ENCODE results near the gene OPN4. TPM values are rescaled to one million over a fixed set of nuclear protein-coding genes. Genes with fewer than 3 reads are reported as not detected.

Gene OPN4
- total RNA-seq, 1 experiment from 2014 or later = not detected

DNA sequence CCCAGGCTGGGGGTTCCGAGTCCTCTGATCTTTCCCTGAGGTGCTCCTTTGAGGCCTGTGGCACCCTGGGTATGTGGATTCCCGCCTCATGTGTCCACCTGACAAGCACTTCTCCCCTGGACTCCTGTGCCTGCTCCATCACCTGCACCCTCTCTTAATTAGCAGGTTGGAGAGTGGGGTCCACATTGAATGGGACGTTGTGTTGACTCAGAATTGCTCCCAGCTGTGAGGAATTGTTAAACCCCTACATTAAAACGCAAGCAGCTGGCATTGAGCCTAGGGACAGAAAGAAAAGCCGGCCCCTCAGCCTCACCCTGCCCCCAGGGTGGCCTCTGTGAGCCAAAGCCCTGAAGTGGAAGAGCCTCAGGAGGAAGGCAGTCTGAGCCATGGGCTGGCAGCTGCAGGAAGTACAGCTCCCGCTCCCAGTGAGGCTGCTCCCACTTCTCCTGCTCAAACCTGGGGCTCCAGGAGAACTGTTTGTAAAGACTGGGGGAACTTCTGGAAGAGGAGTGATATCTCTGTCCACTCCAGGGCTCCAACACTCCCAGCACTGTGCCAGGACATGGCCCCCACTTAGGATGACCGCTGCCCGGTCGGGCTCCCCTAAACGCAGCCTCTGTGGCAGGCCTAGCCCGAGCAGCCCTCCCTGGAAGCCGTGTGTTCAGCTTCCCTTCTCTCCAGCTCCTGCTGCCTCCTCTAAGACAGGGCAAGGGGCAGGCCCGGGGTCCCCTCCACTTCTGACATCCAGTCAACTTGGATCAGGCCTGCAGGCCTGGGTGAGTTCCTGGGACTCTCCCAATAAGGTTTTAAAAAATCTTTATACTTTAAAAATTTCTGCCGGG is 1.8 kb upstream of the OPN4 start:
- Histone ChIP-seq H3K27me3 (ENCODE audit: control insufficient read depth, insufficient read depth, low read length) (no peaks in the 10 kb centered on the region), H3K4me3 (ENCODE audit: insufficient read depth, low read depth, low read length) (no peak overlapping the region), H3K36me3 (replicated peaks; ENCODE audit: control insufficient read depth, insufficient read depth, low read length) (no peaks in the 10 kb centered on the region)
- peak; percentile 73 for DNase-seq

DNA sequence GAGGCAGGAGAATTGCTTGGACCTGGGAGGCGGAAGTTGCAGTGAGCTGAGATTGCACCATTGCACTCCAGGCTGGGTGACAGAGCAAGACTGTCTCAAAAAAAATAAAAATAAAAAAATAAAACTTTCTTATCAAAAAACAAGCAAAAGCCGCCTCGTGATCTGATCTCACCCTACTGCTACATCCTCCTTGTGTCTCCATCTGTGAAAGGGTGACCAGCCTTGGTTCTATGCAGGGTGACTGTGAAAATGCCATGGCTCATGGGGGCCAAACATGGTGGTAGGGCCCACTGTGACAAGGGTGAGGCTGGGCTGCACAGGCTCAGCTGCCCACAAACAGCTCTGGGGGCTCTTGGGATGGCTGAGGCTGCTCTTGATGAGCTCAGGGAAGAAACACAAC is 968 bp upstream of the OPN4 start:
- DNase-seq = no peak
- Histone ChIP-seq H3K4me3 (ENCODE audit: insufficient read depth, low read depth, low read length) (no peak overlapping the region), H3K36me3 (replicated peaks; ENCODE audit: control insufficient read depth, insufficient read depth, low read length) (no peaks in the 10 kb centered on the region), H3K27me3 (ENCODE audit: control insufficient read depth, insufficient read depth, low read length) (no peaks in the 10 kb centered on the region)

DNA sequence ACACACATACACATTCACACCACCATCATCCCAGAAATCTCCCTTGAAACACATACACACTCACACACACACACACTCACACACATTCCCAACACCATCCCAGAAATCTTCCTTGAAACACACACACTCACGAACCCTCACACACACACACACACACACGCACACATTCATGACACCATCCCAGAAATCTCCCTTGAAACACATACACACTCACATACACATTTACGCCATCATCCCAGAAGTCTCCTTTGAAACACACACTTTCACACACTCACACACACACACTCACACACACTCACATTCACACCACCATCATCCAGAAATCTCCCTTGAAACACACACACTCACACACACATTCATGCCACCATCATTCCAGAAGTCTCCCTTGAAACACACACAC is 360 bp upstream of the OPN4 start:
- DNase-seq = no peak
- H3K4me3 ChIP-seq (ENCODE audit: insufficient read depth, low read depth, low read length) = no peak overlapping the region
- no peaks in the 10 kb centered on the region for H3K27me3 ChIP-seq (ENCODE audit: control insufficient read depth, insufficient read depth, low read length)
- no peaks in the 10 kb centered on the region for H3K36me3 ChIP-seq (replicated peaks; ENCODE audit: control insufficient read depth, insufficient read depth, low read length)

DNA sequence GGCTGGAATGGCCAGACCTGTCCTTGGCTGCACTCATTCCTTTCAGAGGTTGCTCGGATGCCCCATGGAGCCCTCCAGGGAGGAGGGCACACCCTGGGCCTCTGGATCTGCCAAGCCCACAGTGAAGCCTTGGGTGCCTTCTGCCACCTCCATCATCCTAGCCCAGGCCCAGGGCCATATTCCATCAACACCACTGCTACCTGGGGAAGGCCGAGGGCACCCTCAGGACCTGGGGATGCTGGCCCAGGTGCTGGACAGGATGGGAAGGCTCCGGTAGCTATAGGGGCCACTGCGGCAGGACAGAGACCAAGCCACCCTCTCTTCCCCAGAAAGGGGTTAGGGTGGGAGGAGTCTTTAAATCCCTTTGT is 810 bp downstream of the OPN4 start:
- Histone ChIP-seq H3K4me3 (ENCODE audit: insufficient read depth, low read depth, low read length) (no peak overlapping the region), H3K27me3 (ENCODE audit: control insufficient read depth, insufficient read depth, low read length) (no peaks in the 10 kb centered on the region), H3K36me3 (replicated peaks; ENCODE audit: control insufficient read depth, insufficient read depth, low read length) (no peaks in the 10 kb centered on the region)
- peak; percentile 38 for DNase-seq

DNA sequence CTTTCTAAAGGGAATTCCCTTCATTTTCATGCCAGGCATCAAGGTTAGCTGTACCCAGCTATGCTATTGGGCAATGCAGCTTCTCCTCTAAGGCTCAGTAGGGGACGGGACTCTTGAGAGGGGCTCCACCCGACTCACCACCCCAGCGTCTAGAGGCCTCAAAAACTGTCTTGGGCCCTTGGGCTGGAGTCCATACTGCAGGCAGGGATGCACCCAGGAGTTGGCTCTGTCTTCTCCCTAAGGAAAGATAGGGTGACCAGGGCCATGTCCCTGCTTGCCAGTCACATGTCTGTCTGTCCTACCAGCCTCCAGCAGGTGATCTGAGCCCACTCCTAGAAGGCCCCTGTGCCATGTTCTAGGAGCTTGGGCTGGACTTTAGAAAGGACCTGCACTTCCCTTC is 1.2 kb downstream of the OPN4 start:
- peak; percentile 32 for DNase-seq
- no peak overlapping the region for H3K4me3 ChIP-seq (ENCODE audit: insufficient read depth, low read depth, low read length)
- H3K27me3 ChIP-seq (ENCODE audit: control insufficient read depth, insufficient read depth, low read length) = no peaks in the 10 kb centered on the region
- no peaks in the 10 kb centered on the region for H3K36me3 ChIP-seq (replicated peaks; ENCODE audit: control insufficient read depth, insufficient read depth, low read length)

DNA sequence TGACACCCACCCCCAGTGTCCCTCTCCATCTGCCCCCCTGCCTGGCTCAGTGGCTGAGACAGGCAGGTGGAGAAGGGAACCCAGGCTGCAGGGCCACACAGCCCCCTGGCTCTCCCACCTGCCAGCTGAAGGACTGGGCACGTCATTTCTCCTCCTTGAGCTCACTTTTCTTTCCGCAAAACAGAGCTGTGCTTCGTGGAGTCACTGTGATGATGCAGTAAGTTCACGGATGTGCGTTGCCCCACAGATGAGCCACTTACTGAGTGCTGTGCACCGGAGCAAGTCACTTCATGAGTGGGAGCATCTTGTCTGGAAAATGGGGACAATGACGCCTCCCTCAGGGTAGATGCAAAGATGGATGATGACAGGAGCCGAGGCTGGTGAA is 2.7 kb downstream of the OPN4 start:
- Histone ChIP-seq H3K4me3 (ENCODE audit: insufficient read depth, low read depth, low read length) (no peak overlapping the region), H3K36me3 (replicated peaks; ENCODE audit: control insufficient read depth, insufficient read depth, low read length) (no peaks in the 10 kb centered on the region), H3K27me3 (ENCODE audit: control insufficient read depth, insufficient read depth, low read length) (no peaks in the 10 kb centered on the region)
- DNase-seq = peak; percentile 25

DNA sequence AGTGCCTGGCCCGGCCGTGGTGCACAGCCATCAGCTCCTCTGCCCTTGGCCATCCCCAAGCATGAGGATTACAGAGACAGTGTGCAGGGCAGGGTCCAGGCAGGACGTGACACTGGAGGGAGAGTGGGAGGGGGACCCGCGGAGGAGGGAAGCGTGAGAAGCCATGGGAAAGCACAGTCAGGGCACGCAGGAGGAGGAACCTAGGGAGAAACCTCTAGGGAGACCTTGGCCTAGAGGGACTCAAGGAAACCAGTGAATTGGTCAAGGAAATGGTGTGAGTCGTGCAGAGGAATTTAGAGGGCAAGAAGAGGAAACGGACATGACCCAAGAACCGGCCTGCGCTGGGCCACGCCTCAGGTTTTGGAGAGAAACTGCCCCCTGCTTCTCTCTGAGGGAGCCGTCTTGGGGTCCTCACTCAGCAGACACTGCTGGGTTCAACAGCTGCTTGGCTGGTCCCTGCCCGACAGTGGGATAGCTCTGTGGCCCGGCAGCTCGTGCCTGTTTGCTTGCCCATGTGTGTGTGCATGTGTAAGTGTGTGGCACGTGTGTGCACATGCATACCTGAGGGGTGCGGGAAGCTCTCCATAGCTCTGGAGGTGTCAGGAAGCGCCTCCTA is 3.2 kb downstream of the OPN4 start:
- DNase-seq = peak; percentile 32
- Histone ChIP-seq H3K4me3 (ENCODE audit: insufficient read depth, low read depth, low read length) (no peak overlapping the region), H3K36me3 (replicated peaks; ENCODE audit: control insufficient read depth, insufficient read depth, low read length) (no peaks in the 10 kb centered on the region), H3K27me3 (ENCODE audit: control insufficient read depth, insufficient read depth, low read length) (no peaks in the 10 kb centered on the region; the same call in 1 of the 2 replicates)

DNA sequence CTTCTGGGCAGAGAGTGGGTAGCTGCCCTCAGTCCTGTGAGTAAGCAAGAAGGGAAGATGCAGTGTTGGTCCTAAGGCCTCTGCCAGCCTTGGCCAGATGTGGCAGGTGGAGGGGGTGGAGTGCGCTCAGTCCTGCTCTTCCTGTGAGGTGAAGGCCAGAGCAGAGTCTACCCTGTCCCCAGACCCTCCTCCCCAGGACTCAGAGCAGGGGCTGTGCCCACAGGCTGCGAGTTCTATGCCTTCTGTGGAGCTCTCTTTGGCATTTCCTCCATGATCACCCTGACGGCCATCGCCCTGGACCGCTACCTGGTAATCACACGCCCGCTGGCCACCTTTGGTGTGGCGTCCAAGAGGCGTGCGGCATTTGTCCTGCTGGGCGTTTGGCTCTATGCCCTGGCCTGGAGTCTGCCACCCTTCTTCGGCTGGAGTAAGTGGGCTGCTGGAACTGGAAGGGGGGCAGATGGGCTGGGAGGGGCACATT is 4.0 kb downstream of the OPN4 start:
- Histone ChIP-seq H3K4me3 (ENCODE audit: insufficient read depth, low read depth, low read length) (no peak overlapping the region), H3K27me3 (ENCODE audit: control insufficient read depth, insufficient read depth, low read length) (no peaks in the 10 kb centered on the region; the same call in 1 of the 2 replicates), H3K36me3 (replicated peaks; ENCODE audit: control insufficient read depth, insufficient read depth, low read length) (no peaks in the 10 kb centered on the region)
- peak; percentile 34 for DNase-seq

DNA sequence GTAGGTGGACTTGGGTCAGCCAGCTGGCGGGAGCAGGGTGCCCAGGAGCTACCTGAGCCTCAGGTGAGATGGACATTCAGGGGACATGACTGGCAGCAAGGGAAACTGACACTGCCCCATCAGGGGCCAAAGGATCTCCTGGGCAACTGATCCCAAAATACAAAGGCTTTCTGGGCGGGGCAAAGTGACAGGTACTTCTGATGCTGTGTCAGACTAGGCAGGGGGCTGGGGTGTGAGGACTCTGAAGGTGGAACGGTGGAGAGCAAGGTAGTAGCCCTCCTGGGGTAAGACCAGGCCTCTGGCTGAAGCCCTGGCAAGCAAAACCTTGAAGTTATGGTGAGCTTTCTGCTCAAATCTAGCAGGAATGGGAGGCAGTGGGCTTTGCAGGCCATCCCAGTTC is 4.4 kb downstream of the OPN4 start:
- peak; percentile 28 for DNase-seq
- no peak overlapping the region for H3K4me3 ChIP-seq (ENCODE audit: insufficient read depth, low read depth, low read length)
- H3K27me3 ChIP-seq (ENCODE audit: control insufficient read depth, insufficient read depth, low read length) = no peaks in the 10 kb centered on the region; the same call in 1 of the 2 replicates
- H3K36me3 ChIP-seq (replicated peaks; ENCODE audit: control insufficient read depth, insufficient read depth, low read length) = no peaks in the 10 kb centered on the region

DNA sequence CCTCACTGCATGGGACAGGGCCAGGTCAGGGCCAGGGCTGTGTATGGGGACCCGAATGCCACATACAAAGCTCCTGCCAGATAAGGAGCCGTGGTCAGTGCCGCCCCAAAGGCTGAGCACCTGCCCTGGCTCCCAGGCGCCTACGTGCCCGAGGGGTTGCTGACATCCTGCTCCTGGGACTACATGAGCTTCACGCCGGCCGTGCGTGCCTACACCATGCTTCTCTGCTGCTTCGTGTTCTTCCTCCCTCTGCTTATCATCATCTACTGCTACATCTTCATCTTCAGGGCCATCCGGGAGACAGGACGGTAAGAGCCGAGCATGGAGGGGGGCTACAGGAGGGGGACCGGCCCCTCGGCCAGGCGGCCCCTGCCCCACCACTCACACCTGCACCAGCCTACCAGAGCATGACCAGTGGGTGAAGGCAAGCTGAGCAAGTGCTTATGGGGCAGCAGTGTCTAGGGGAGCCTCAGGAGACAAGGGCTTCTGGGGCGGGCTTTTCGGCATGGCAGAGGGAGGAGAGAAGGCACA is 4.9 kb downstream of the OPN4 start:
- DNase-seq = peak; percentile 41

DNA sequence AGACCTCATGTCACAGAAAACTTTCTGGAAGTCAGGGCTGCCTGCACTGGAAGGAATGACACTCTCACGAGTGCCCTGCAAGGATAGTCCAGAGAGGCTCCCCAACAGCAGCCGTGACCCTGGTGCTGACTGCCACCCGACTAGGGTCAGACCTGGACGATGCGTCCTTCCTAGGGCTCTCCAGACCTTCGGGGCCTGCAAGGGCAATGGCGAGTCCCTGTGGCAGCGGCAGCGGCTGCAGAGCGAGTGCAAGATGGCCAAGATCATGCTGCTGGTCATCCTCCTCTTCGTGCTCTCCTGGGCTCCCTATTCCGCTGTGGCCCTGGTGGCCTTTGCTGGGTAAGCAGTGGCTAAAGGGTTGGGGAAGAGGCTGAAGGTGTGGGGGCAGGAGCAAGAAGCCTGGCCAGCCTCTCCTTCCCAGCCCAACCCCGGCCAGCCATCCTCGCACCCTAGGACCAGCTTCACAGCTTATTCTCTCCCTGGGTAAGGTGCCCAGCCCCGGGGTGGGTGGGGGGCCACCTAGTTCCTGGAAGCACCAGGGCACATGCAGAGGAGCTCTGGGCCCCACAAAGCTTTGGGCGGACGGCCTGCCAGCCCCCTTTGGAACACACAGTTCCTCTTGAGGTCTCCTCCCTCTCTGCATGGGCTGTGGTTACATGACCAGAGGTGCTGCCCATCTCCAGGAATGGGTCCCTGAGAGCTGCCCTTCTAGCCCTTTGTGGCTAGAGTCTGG is 5.5 kb downstream of the OPN4 start:
- DNase-seq = peak; percentile 53
- Histone ChIP-seq H3K27me3 (ENCODE audit: control insufficient read depth, insufficient read depth, low read length) (no peaks in the 10 kb centered on the region; the same call in 1 of the 2 replicates), H3K36me3 (replicated peaks; ENCODE audit: control insufficient read depth, insufficient read depth, low read length) (no peaks in the 10 kb centered on the region), H3K4me3 (ENCODE audit: insufficient read depth, low read depth, low read length) (no peak overlapping the region)

More for the DNA sequence above, 4.9 kb downstream of the OPN4 start:
- Histone ChIP-seq H3K4me3 (ENCODE audit: insufficient read depth, low read depth, low read length) (no peak overlapping the region), H3K36me3 (replicated peaks; ENCODE audit: control insufficient read depth, insufficient read depth, low read length) (no peaks in the 10 kb centered on the region), H3K27me3 (ENCODE audit: control insufficient read depth, insufficient read depth, low read length) (no peaks in the 10 kb centered on the region; the same call in 1 of the 2 replicates)

DNA sequence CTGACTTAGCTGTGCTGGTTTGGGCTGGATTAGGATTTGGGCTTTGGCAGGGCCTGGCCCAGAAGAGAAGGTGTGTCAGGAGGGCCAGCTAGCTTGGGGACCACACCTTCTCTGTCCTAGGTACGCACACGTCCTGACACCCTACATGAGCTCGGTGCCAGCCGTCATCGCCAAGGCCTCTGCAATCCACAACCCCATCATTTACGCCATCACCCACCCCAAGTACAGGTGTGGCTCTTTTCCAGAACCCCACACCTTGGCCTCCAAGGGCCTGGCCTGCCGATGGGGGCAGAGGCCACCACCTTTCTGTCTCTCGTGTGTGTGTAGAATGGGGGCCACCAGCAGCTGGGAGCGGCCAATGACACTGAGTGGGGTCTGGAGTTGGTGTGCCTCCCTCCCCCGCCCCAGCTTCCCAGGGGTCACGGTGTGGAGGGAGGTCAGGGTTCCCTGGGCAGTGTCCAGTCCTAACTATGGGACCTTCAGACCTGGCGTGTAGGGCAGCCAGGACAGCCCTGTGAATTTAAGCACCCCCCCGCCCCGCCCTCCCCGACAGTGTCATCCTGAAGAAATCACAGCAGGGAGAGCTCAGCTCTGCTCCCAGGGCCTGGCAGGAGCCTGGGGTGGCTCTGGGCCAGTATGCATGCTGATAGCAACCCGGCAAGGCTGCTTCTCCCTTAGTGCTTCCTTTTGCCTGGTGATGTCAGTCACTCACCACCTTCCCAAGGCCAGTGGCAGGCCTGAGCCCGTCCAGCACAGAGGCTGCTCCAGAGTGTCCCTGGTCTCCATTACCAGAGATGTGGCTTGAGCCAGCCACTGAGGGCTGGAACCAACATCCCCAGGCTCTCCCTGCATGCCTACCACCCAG is 7.0 kb downstream of the OPN4 start:
- Histone ChIP-seq H3K4me3 (ENCODE audit: insufficient read depth, low read depth, low read length) (no peak overlapping the region), H3K27me3 (ENCODE audit: control insufficient read depth, insufficient read depth, low read length) (no peaks in the 10 kb centered on the region; the same call in 1 of the 2 replicates), H3K36me3 (replicated peaks; ENCODE audit: control insufficient read depth, insufficient read depth, low read length) (no peaks in the 10 kb centered on the region)
- DNase-seq = peak; percentile 48

DNA sequence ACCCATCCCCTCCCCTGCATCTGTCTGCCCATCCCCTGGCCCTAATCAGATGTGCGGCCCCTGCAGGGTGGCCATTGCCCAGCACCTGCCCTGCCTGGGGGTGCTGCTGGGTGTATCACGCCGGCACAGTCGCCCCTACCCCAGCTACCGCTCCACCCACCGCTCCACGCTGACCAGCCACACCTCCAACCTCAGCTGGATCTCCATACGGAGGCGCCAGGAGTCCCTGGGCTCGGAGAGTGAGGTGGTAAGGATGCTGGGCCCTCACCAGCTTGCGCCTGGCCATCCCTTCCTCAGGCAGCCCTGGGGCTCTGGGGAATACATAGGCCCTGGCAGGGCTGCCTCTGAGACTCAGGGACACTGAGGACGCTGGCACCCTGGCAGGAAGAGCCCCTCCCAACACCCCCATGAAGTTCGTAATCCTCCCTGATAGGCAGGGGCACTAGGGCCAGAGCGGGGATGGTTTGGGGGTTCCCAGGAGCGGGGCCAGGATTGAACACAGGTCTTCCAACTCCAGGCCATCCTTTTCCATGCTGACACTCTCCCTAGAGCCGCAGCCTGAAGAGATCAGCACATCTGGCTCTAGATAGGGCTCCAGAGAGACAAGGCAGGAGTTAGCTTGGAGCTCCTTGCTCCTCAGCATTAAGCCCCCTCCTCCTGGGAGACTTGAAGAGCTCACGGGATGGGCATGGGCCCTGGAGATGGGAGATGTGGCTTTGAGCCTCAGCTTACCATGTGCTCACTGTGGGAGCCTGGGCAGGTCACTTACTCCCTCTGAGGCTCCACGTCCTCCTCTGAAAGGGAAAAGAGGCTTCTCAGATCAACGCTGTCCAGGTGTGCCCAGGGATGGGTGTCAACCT is 8.1 kb downstream of the OPN4 start:
- H3K4me3 ChIP-seq (ENCODE audit: insufficient read depth, low read depth, low read length) = no peak overlapping the region
- no peaks in the 10 kb centered on the region; the same call in 1 of the 2 replicates for H3K27me3 ChIP-seq (ENCODE audit: control insufficient read depth, insufficient read depth, low read length)
- H3K36me3 ChIP-seq (replicated peaks; ENCODE audit: control insufficient read depth, insufficient read depth, low read length) = no peaks in the 10 kb centered on the region
- peak; percentile 55 for DNase-seq

All from H7 (cell line).